Activated T-cell treated with anti-CD3 and anti-CD28 coated beads, Interleukin-2, amount 50 U/mL, for 72 hours (primary cell): Measurements from ENCODE around the gene HSD11B1L. TPM values are rescaled to one million over a fixed set of nuclear protein-coding genes. Genes with fewer than 3 reads are reported as not detected.

Experiments used
- ATAC-seq, 2 donors: fragments of 150-1000 bp; cut with Tn5 transposase; replicated peaks in 1 of 2; 2 replicates each; pipeline ENCODE4 v1.10.0; 2021; ENCODE audit warnings: moderate library complexity in 2 of 2, mild to moderate bottlenecking in 1 of 2
- DNase-seq, 2 donors: peaks; one replicate each; pipeline ENCODE4 v3.0.0; 2021 to 2022; ENCODE audit warnings: mixed read lengths in 1 of 2
- H3K27ac Mint-ChIP-seq: one replicate; pipeline ENCODE4 v1.8.0; 2022; ENCODE audit warnings: mild to moderate bottlenecking, moderate library complexity, mixed read lengths
- H3K27me3 Mint-ChIP-seq: one replicate; pipeline ENCODE4 v1.8.0; 2022; ENCODE audit warnings: low read depth, mixed read lengths
- H3K36me3 Mint-ChIP-seq, 2 donors: one replicate each; pipeline ENCODE4 v1.8.0; 2022; ENCODE audit warnings: mixed read lengths in 2 of 2, mild to moderate bottlenecking in 1 of 2; ENCODE audit not compliant: insufficient read depth in 2 of 2
- H3K4me1 Mint-ChIP-seq: one replicate; pipeline ENCODE4 v1.8.0; 2022; ENCODE audit warnings: low read depth, mixed read lengths
- H3K4me3 Mint-ChIP-seq, 2 donors: one replicate each; pipeline ENCODE4 v1.8.0; 2022; ENCODE audit warnings: mild to moderate bottlenecking in 2 of 2, mixed read lengths in 2 of 2, moderate library complexity in 2 of 2
- H3K9me3 Mint-ChIP-seq, 2 donors: one replicate each; pipeline ENCODE4 v1.8.0; 2022; ENCODE audit warnings: mixed read lengths in 2 of 2
- total RNA-seq, 2 donors: library from RNA; stranded (reverse); gene quantifications; one replicate each; pipeline ENCODE4 v1.2.3, GENCODE V29; 2022

The HSD11B1L gene
- total RNA-seq = 1 to 10 TPM; 3.0 to 5.1 TPM

- Mint-ChIP-seq H3K36me3 (peaks cover 0 to 3% of the 10 kb centered on the region in 2 donors), H3K27me3 (no peaks in the 10 kb centered on the region)
- ATAC-seq = peak; percentile 95 to 96
Observed at GRCh38 chr19:5680437-5681368, at the start of gene HSD11B1L, which contains the start of gene MICOS13. Gene HSD11B1L (plus strand): TSS chr19:5681027. CDS start chr19:5684833, 3,806 bp downstream. Gene MICOS13 (minus strand): TSS chr19:5680516. CDS start chr19:5680486, 30 bp downstream.

DNA sequence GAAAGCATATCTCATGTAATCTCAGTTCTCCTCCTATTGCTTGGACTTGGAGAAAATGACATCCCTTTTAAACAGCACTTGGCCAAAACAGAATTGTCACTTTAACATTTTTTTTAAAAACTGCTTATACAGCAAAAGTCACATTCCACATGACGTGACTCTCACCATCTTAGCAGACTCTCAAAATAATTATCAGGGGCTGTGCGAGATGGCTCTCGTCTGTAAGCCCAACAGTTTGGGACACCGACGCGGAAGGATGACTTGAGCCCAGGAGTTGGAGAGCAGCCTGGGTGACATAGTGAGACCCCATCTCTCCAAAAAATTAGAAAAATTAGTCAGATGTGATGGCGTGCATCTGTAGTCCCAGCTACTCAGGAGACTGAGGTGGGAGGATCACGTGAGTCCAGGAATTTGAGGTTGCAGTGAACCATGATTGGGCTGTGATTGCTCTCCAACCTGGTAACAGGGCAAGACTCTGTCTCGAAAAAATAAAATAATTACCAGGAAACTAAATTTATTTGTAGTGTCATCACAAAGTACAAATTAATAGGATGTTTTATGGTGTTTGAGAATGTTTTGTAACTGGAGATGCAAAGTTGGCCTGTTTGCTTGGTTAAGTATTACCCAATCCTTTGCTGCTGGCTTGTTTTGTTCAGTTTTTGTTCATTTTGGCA lies 49.1 kb upstream of the HSD11B1L start:
- Mint-ChIP-seq H3K36me3 (peaks cover 8 to 34% of the 10 kb centered on the region in 2 donors), H3K4me3 (no peak overlapping the region), H3K27ac (peak overlapping the region; percentile 76), H3K27me3 (no peaks in the 10 kb centered on the region), H3K4me1 (peaks cover 86% of the 10 kb centered on the region), H3K9me3 (no peaks in the 10 kb centered on the region)
- no peak for DNase-seq
- no peak for ATAC-seq

More at GRCh38 chr19:5680437-5681368, at the start of gene HSD11B1L, which contains the start of gene MICOS13:
- Mint-ChIP-seq H3K4me3 (peak within 1 kb of the TSS; percentile 81 to 99), H3K9me3 (peaks cover 0 to 3% of the 10 kb centered on the region in 2 donors), H3K4me1 (peaks cover 32% of the 10 kb centered on the region), H3K27ac (peak within 1 kb of the TSS; percentile 86)
- peak; percentile 98 to 99 for DNase-seq

- Mint-ChIP-seq H3K27me3 (no peaks in the 10 kb centered on the region), H3K9me3 (no peaks in the 10 kb centered on the region), H3K27ac (peak overlapping the region; percentile 18), H3K36me3 (peaks cover 8 to 32% of the 10 kb centered on the region in 2 donors), H3K4me1 (peaks cover 83% of the 10 kb centered on the region), H3K4me3 (no peak overlapping the region)
- ATAC-seq = no peak
- DNase-seq = no peak
Observed at GRCh38 chr19:5632241-5632612, 48.6 kb upstream of the HSD11B1L start.

DNA sequence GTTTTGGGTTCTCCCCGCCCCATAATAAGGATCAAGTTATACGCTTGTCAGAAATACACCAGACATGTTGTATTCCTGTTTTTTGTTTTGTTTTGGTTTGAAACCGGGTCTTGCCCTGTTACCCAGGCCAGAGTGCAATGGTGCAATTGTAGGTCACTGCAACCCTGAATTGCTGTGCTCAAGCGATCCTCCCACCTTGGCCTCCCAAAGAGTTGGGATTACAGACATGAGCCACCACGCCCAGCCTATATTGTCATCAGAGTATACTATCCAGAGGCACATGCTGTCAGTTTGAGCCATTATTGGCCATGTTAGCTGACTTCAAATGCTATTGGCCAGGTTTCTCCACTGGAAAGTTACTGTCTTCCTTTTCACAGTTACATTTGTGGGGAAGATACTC lies 48.2 kb upstream of the HSD11B1L start:
- peaks cover 79% of the 10 kb centered on the region for H3K4me1 Mint-ChIP-seq
- no peak for ATAC-seq
- H3K9me3 Mint-ChIP-seq = no peaks in the 10 kb centered on the region
- H3K36me3 Mint-ChIP-seq = peaks cover 4 to 28% of the 10 kb centered on the region in 2 donors
- H3K27ac Mint-ChIP-seq = peak overlapping the region; percentile 18
- DNase-seq = no peak
- H3K27me3 Mint-ChIP-seq = no peaks in the 10 kb centered on the region
- H3K4me3 Mint-ChIP-seq = no peak overlapping the region

GRCh38 chr19:5635427-5635826 lies 45.4 kb upstream of the HSD11B1L start:
- DNase-seq (no peak), ATAC-seq (no peak)
- H3K4me1 Mint-ChIP-seq = peaks cover 51% of the 10 kb centered on the region
- H3K36me3 Mint-ChIP-seq = peaks cover 3 to 24% of the 10 kb centered on the region in 2 donors
- no peaks in the 10 kb centered on the region for H3K27me3 Mint-ChIP-seq
- H3K9me3 Mint-ChIP-seq = no peaks in the 10 kb centered on the region
- peak overlapping the region; percentile 41 for H3K27ac Mint-ChIP-seq
- no peak overlapping the region for H3K4me3 Mint-ChIP-seq

DNA sequence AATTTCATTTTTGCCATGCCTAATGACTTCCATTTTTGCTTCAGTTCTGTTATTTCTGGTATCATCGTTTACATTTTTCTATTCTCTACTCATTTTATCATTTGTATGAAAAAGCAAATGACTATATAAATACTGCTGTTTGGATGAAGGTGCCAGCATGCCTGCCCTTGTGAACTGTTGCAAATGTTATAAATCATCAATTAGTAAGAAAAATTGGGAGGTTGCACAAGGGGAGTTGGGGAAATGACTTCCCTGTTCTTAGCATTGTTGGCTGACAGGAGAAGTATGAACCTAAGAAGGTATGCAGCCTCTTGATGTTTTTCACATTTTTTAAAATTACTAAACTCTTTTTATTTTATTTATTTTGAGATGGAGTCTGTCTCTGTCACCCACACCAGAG lies 42.9 kb upstream of the HSD11B1L start:
- no peak overlapping the region for H3K27ac Mint-ChIP-seq
- DNase-seq (no peak), ATAC-seq (no peak)
- H3K4me1 Mint-ChIP-seq = peaks cover 32% of the 10 kb centered on the region
- H3K27me3 Mint-ChIP-seq = no peaks in the 10 kb centered on the region
- H3K36me3 Mint-ChIP-seq = peaks cover 5 to 34% of the 10 kb centered on the region in 2 donors
- no peak overlapping the region for H3K4me3 Mint-ChIP-seq
- no peaks in the 10 kb centered on the region for H3K9me3 Mint-ChIP-seq

DNA sequence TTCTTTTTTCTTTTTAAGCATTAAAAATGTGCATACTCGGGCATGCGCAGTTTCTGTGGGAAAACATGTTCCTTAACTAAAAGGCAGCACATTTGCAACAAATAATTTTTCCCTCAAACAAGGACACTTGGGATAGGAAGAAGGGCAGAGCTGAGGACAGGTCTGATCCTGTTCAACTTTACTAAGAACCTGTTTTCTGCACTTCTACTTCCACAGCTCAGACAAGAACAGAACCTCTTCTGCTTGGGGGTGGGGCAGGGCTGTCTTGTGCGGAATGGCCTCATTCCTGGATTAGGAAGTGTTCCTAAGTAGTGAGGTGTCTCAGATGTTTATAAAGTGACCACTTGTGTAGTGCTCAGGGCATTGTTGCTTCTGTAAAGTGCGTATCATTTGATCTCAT lies 39.7 kb upstream of the HSD11B1L start:
- Mint-ChIP-seq H3K9me3 (no peaks in the 10 kb centered on the region), H3K27me3 (no peaks in the 10 kb centered on the region), H3K27ac (no peak overlapping the region), H3K4me3 (no peak overlapping the region), H3K4me1 (peaks cover 7% of the 10 kb centered on the region), H3K36me3 (peaks cover 5 to 43% of the 10 kb centered on the region in 2 donors)
- no peak for DNase-seq
- ATAC-seq = no peak

DNA sequence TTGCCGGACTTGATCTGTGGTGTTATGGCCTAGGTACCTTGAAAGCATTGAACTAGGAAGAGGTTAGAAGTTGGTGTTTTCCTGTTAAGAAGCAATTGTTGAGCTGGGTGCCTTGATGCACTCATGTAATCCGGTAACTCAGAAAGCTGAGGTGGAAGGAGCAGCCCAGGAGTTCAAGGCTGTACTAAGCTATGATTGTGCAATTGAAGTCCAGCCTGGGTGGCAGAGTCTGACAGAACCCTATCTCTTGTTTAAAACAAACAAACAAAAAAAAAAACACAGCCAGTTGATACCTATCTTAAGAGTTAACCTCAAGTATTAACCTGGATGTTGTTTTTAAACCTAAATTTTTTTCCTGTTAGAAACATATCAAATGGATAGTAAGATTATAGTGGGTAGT lies 38.6 kb upstream of the HSD11B1L start:
- Mint-ChIP-seq H3K27me3 (no peaks in the 10 kb centered on the region), H3K4me3 (no peak overlapping the region), H3K9me3 (no peaks in the 10 kb centered on the region), H3K4me1 (peaks cover 7% of the 10 kb centered on the region), H3K27ac (no peak overlapping the region), H3K36me3 (peaks cover 8 to 53% of the 10 kb centered on the region in 2 donors)
- DNase-seq = no peak
- ATAC-seq = no peak

GRCh38 chr19:5643060-5643459 lies 37.8 kb upstream of the HSD11B1L start:
- no peak overlapping the region for H3K27ac Mint-ChIP-seq
- H3K9me3 Mint-ChIP-seq = no peaks in the 10 kb centered on the region
- DNase-seq = no peak
- H3K36me3 Mint-ChIP-seq = peaks cover 10 to 55% of the 10 kb centered on the region in 2 donors
- peaks cover 7% of the 10 kb centered on the region for H3K4me1 Mint-ChIP-seq
- H3K4me3 Mint-ChIP-seq = no peak overlapping the region
- ATAC-seq = no peak
- no peaks in the 10 kb centered on the region for H3K27me3 Mint-ChIP-seq

- Mint-ChIP-seq H3K36me3 (peaks cover 13 to 55% of the 10 kb centered on the region in 2 donors), H3K27me3 (no peaks in the 10 kb centered on the region)
- ATAC-seq = no peak
Observed at GRCh38 chr19:5644037-5644436, 36.8 kb upstream of the HSD11B1L start.

DNA sequence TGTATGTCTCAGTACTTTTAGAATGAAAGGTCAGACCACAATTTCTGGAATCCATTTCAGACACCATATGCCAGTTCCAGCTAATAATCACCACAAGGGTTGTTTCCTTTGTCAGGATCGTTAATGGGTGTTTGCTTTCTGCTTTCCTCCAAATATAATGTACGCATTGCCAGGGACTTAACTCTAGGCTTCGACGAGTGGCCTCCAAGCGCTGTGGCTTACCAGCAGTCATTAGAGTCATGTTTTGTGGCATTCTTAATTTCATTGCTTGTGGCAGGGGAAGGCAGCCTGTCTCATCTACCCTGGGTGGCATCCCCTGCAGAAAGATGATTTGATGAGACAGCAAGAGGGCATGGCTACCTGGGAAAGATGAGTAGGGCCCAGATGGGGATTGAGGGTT lies 35.4 kb upstream of the HSD11B1L start:
- H3K27me3 Mint-ChIP-seq = no peaks in the 10 kb centered on the region
- H3K4me3 Mint-ChIP-seq = no peak overlapping the region
- no peaks in the 10 kb centered on the region for H3K9me3 Mint-ChIP-seq
- peak overlapping the region; percentile 72 for H3K27ac Mint-ChIP-seq
- peaks cover 7% of the 10 kb centered on the region for H3K4me1 Mint-ChIP-seq
- peaks cover 13 to 58% of the 10 kb centered on the region in 2 donors for H3K36me3 Mint-ChIP-seq
- ATAC-seq = no peak
- DNase-seq = no peak

More at GRCh38 chr19:5644037-5644436, 36.8 kb upstream of the HSD11B1L start:
- no peak for DNase-seq
- Mint-ChIP-seq H3K4me1 (peaks cover 7% of the 10 kb centered on the region), H3K9me3 (no peaks in the 10 kb centered on the region), H3K27ac (no peak overlapping the region), H3K4me3 (no peak overlapping the region)

DNA sequence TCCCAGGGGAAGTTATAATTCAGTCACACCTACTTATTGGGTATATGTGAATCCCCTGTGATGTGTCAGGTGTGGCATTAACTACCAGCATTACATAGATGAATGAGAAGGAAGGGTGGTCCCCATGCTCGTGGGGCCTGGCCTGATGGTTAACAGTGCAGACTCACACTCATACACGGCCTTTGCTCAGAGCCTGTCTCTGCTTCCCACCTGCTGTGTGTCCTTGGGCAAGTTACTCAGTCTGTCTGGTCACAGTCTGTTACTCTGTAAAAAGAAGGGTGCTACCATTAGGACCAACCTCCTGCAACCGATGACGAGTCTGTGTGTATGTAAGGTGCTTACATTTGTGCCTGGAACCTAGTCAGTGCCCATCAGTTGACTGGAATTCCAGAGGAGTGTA lies 34.1 kb upstream of the HSD11B1L start:
- peaks cover under 1% of the 10 kb centered on the region for H3K4me1 Mint-ChIP-seq
- peak overlapping the region; percentile 10 for H3K27ac Mint-ChIP-seq
- no peak overlapping the region for H3K4me3 Mint-ChIP-seq
- peaks cover 12 to 56% of the 10 kb centered on the region in 2 donors for H3K36me3 Mint-ChIP-seq
- no peak for ATAC-seq
- no peaks in the 10 kb centered on the region for H3K27me3 Mint-ChIP-seq
- no peaks in the 10 kb centered on the region for H3K9me3 Mint-ChIP-seq
- DNase-seq = no peak

- peak overlapping the region; percentile 70 for H3K27ac Mint-ChIP-seq
Observed at GRCh38 chr19:5648464-5648863, 32.4 kb upstream of the HSD11B1L start.

More at GRCh38 chr19:5648464-5648863, 32.4 kb upstream of the HSD11B1L start:
- Mint-ChIP-seq H3K27me3 (no peaks in the 10 kb centered on the region), H3K9me3 (no peaks in the 10 kb centered on the region), H3K36me3 (peaks cover 20 to 52% of the 10 kb centered on the region in 2 donors), H3K4me3 (no peak overlapping the region), H3K4me1 (no peaks in the 10 kb centered on the region)
- DNase-seq = no peak
- no peak for ATAC-seq
